Frontal cortex (tissue), 4 donors: Measurements from ENCODE around the gene NANP. TPM values are rescaled to one million over a fixed set of nuclear protein-coding genes. Genes with fewer than 3 reads are reported as not detected.
"Not testable (repeated sequence)": the region's sequence is repeated elsewhere in the genome, so short reads cannot be mapped to it uniquely, and the experiment has no call there.

Experiments
- DNase-seq, 2 donors: peaks; one replicate each; pipeline ENCODE4 v3.0.0; 2012; ENCODE audit warnings: low spot score in 2 of 2
- FAIRE-seq: peaks from 2 replicates; lab custom pipeline; 2012; peaks lifted over from hg19 to GRCh38; lab: Jason Lieb, UNC
- total RNA-seq: library from RNA; depleted of rRNA; stranded (reverse); fragments of >200 nt; gene quantifications from one replicate; pipeline ENCODE4 v1.2.3, GENCODE V29; 2014
- donor health status: control.
- donor health status: control.
- donor health status: control.

The NANP gene, protein sequence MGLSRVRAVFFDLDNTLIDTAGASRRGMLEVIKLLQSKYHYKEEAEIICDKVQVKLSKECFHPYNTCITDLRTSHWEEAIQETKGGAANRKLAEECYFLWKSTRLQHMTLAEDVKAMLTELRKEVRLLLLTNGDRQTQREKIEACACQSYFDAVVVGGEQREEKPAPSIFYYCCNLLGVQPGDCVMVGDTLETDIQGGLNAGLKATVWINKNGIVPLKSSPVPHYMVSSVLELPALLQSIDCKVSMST
- total RNA-seq, result 6.5 TPM

- DNase-seq, result peak; percentile 93 to 97
- no peak for FAIRE-seq
Measured at GRCh38 chr20:25623736-25624499, at the start of gene NANP. Gene NANP, minus strand, starts transcription at chr20:25624014. Its CDS starts 66 bp downstream, at chr20:25623948.

GRCh38 chr20:25672659-25673235, 48.9 kb upstream of the NANP start:
- FAIRE-seq, result no peak

DNA sequence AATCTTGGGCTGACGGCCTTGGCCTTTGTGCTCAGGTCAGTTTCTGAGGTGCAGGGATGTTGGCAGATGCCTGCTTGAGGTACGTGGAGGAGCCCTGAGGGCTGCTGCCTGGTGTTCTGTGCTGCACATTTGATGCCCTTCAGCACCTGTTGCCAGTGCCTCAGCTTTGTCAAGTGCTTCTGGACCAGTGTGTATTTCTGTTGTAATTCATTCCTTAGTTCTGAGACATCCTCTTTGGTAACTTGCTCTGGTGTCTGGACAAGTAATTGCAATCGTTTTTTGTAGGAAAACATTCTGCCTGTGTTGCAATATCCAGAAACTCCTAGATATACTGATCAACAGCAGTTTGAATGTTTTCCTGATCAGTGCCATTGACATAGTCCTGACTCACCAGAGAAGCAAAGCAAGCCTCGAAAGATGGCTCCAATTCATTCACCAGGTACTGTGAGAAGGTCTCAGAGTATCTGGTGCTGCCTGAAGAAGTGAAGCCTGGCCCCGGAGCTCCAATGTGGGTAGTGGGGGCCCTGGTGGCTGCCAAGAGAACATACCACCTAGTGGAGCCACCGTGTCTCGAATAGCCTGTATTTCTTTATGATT, 46.1 kb upstream of the NANP start:
- no peak for DNase-seq
- FAIRE-seq, result no peak

More at GRCh38 chr20:25672659-25673235, 48.9 kb upstream of the NANP start:
- DNase-seq, result no peak

DNA sequence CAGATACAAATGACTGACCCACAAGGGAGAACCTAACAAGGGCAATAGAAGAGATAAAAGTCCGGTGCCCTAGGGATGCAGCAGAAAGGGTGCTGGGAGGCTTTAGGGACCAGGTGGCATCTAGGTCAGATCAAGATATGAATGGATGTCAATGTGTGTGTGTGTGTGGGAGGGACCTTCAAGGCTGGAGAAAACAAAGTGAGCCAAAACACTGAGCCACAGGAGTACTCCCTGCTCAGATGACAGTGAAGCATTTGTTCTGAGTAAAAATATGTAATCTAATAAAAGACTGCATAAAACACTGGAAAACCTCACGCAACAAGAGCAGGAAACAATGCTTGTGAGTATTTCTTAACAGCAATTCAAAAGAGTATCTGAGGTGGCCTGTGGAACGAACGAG, 44.6 kb upstream of the NANP start:
- DNase-seq (no peak), FAIRE-seq (no peak)

GRCh38 chr20:25659999-25660398, 36.2 kb upstream of the NANP start:
- DNase-seq, result no peak

GRCh38 chr20:25654487-25654886, 30.7 kb upstream of the NANP start:
- DNase-seq, result no peak
- no peak for FAIRE-seq

More at GRCh38 chr20:25659999-25660398, 36.2 kb upstream of the NANP start:
- no peak for FAIRE-seq

- DNase-seq, FAIRE-seq: not testable (repeated sequence)
Measured at GRCh38 chr20:25652866-25653265, 29.1 kb upstream of the NANP start.

GRCh38 chr20:25644814-25645213, 21.0 kb upstream of the NANP start:
- no peak for DNase-seq
- FAIRE-seq, result peak; percentile 56

GRCh38 chr20:25643716-25644115, 19.9 kb upstream of the NANP start:
- no peak for DNase-seq
- FAIRE-seq, result no peak

DNA sequence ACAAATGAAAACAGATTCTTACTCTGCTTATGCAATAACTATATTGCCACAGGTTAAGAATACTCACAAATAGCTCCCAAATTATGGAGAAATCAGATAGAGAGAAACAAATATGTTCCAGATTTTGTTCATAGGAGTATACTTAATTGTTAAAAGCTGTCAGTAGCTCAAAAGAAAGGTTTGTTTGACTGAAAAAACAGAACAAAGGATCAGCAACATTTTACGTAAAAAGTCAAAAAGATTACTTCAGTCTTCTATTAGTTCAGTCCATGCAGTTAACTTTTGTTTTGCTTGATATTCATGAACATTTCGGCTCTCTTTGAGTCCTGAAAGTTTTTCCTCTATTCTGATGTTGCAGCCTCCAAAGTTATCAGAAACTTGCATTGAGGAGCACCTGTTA, 13.4 kb upstream of the NANP start:
- FAIRE-seq (no peak), DNase-seq (no peak)

DNA sequence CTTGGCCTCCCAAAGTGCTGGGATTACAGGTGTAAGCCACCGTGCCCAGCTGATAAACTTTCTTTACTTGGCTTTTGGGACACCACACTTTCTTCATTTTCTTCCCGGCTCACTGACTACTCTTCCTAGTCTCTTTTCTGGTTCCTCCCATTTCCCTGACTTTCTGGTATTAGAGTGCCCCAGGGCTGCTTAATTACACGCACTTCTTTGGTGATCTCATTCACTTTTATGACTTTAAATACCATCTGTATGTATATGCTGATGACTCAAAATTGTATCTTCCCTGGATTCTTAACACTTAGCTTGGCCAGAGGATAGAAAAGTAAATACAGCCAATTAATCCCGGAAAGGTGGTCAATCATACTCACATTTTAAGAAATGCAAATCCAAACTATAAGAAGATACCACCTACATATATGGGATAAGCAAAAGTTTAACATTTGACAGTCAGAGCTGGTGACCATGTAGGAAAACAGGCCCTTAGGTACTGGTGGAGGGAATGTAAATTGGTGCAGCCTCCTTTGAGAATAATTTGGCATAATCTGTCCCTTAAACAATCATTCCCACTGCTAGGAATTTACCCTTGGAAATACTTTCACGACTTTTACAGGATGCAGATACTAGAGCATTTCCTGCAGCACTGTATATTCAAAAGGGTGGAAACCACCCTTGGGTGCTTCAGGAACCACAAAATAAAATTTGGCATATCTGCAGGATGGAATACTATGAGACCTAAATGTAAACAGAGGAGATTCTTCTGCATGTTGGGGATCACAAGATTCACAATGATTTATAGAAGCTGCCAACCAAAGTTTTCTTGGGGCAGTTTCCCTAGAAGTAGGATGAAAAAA, 9.4 kb upstream of the NANP start:
- DNase-seq (no peak), FAIRE-seq (no peak)

GRCh38 chr20:25630615-25631014, 6.8 kb upstream of the NANP start:
- not testable (repeated sequence) for FAIRE-seq, DNase-seq

DNA sequence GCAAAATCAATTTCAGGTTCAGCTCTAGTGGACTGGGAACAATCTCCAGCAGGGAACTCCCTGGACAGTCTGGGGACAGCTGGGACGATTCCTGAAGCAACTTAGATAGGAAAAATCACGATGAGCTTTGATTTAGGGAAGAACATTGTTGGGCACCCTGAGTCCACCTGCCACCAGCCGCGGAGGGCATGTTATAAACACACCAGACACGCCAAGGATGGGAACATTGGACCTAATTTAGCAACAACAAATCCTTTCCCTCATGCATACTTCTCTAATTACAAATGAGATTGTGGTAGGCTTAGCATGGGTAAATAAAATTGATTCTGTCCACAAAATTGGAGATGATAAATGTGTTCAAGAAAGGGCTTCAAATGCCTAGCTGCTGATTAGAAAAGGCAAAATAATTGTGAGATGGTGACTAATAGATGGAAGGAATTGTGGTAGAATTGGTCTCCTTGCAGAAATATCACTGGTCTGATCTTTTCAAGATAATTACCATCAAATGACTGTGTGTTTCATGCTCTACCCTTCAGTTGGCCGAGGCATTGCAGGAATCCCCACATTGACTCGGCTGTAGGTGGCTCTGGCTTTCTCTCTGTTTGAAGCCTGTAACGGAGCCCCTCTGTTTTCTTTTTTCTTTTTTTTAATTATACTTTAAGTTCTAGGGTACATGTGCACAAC, 6.1 kb upstream of the NANP start:
- FAIRE-seq (no peak), DNase-seq (no peak)

GRCh38 chr20:25626779-25627178, 3.0 kb upstream of the NANP start:
- no peak for FAIRE-seq
- no peak for DNase-seq

- no peak for FAIRE-seq
- no peak for DNase-seq
Measured at GRCh38 chr20:25624500-25624939, 706 bp upstream of the NANP start.

DNA sequence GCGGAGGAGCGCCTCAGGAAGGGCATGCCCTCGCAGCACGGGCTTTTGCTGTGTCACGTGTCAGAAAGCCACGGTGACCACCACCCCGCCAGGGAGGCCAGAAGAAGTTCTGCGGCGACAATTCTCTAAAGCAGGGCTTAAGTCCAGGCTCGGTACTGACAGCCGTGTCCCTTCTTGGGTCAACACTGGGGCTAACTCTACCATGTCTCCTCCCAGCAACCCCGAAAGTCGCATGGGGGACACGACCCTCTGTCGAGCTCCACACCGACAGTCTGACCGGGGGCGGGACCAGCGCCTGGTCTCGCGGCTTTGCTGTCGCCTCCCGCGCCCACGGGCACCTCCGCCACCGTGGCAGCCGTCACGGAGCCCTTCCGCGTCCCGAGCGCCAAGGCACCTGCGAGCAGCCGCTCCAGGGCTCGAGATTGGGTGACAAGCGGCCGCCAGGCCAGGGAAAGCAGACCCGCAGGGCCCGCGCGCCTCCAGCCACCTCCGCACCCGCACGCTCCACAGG, 534 bp downstream of the NANP start:
- peak; percentile 30 to 47 for DNase-seq
- no peak for FAIRE-seq

DNA sequence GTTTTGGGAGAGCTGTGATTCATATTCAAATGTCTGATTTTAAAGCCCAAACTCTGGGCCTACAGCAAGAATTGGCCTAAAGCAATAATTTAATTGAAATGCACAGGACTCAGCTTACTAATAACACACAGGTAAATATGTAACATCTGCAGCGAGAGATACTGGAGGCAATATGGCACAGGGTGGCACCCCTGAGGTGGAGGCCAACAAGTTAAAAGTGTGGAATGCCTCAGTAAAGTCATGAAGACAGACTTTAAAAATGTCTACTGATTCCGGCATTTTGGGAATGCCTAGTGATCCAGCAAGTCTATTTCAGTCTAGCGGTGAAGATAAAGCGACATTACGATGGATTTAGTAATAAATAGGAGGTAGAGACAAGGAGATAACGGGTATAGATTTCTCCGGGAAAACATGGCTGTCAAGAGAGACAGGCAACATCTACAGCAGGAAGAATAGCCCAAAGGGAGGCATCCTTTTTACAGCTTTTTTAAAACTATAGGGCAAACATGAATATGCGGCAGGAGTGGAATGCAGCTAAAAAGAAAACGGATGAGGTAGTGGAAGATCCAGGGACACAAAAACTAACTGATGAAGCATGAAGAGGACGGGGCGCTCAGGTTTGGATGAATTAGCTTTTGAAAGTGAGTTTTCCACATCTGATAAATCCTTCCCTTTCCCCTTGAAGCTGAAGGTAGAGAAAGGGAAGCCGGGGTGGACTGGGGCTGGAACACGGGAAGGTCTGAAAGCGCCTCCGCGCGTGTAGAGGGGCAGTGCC, 1.2 kb downstream of the NANP start:
- FAIRE-seq, result no peak
- no peak for DNase-seq

- no peak for FAIRE-seq
- no peak for DNase-seq
Measured at GRCh38 chr20:25622049-25622448, 1.8 kb downstream of the NANP start.
